AG09309 (cell line): ENCODE measurements around the gene CSF1R.

Source experiments
- DNase-seq: peaks from one replicate; pipeline ENCODE4 v3.0.0-alpha.2; 2010; ENCODE audit warnings: low read depth
- H3K4me3 ChIP-seq: 2 replicates; pipeline ENCODE4 v1.5.1; 2011; ENCODE audit warnings: mild to moderate bottlenecking, low read depth, low read length, moderate library complexity; ENCODE audit not compliant: control insufficient read depth
- TF ChIP-seq, protein P1 (sequence below): IDR thresholded peaks from 2 replicates; pipeline ENCODE4 v1.5.1; 2011; ENCODE audit warnings: mild to moderate bottlenecking, low read depth, low read length, inconsistent platforms; ENCODE audit not compliant: insufficient read depth, control insufficient read depth; ENCODE audit errors: missing control alignments

The CSF1R gene

DNA sequence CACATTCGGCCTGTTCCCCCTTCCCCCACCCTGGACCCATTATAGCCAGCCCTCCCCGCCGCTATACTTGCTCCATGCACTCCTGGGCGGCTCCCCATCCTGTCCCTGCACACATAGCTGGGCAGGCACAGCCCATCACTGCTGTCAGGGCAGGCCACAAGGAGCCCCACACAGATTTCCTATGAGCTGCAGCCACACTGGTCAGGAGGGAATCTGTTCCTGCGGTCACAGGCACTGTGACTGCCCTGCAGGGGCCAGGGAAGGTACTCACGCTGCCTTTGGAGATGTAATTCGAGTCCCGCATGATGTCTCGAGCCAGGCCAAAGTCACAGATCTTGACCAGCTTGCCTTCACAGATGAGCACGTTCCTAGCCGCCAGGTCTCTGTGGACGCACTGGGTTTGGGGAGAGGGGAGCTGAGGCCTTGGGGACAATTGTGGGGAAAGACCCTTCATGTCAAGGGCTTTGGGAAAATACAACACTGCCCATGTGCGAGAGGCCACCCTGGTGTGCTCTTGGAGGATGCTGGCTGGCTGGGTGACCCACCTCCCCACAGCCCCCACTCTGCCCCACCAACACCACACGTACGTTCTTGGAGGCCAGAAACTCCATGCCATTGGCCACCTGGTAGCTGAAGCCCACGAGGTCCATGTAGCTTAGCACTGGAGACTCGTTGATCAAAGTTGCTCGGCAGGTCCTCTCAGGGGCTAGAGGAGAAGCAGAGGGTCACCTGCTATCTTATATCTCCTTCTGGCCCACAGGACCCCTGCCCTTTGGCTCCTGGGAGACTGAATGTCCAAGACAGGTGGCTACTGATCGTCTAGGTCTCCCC is 34.5 kb upstream of the CSF1R start:
- no peak overlapping the region for H3K4me3 ChIP-seq
- TF ChIP-seq, protein P1, sequence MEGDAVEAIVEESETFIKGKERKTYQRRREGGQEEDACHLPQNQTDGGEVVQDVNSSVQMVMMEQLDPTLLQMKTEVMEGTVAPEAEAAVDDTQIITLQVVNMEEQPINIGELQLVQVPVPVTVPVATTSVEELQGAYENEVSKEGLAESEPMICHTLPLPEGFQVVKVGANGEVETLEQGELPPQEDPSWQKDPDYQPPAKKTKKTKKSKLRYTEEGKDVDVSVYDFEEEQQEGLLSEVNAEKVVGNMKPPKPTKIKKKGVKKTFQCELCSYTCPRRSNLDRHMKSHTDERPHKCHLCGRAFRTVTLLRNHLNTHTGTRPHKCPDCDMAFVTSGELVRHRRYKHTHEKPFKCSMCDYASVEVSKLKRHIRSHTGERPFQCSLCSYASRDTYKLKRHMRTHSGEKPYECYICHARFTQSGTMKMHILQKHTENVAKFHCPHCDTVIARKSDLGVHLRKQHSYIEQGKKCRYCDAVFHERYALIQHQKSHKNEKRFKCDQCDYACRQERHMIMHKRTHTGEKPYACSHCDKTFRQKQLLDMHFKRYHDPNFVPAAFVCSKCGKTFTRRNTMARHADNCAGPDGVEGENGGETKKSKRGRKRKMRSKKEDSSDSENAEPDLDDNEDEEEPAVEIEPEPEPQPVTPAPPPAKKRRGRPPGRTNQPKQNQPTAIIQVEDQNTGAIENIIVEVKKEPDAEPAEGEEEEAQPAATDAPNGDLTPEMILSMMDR: no peak
- DNase-seq: no peak

DNA sequence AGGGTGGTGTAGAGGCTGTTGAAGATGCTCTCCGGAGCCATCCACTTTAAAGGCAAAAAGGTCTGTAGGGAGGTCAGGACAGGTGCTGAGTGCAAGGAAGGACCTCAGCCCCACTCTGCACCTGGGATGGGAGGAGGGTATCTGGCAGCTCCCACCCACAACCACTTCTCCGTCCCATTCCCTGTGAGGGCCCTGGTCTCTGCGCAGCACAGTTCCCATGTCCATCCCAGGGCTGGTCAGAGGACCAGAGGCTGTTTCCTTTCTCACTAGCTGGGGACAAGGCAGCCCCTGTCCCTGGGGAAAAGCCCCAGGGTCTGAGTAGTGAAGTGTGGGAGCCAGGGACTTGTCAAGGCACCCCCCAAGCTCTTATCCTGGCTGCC is 33.7 kb upstream of the CSF1R start:
- no peak for DNase-seq
- TF ChIP-seq, protein P1: no peak
- no peak overlapping the region for H3K4me3 ChIP-seq

GRCh38 chr5:150119421-150120061 is 33.2 kb upstream of the CSF1R start:
- no peak for DNase-seq

DNA sequence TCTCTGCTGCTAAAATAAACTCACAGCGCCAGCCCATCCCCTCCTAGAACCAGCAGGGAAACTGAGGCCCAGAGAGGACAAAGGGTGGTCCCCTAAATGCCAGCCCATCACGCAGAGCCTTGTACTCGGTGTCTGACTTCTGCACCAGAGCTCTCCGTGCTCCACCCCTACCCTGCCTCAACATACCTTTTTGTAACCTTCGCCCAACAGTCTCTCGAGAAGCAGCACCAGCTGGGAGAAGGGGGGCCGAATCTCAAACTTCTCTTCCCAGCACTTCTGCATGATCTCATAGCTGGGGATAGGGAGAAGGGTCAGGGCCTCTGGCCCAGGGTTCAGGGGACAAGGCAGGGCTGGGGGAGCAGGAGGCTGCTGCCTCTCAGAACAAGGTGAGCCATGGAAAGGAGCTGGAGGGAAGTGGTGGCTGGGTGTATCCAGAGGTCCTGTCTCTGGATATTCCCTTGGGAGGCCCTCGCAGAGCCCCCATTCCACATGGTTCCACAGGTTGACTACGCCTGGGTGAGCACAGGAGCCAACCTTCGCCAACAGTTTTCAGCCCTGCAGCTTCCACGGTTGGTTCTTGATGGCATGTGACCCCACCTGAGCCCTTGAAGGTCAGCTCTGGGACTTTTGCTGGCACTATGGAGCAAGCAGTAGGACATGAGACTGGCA is 32.3 kb upstream of the CSF1R start:
- TF ChIP-seq, protein P1: no peak
- no peak for DNase-seq
- no peak overlapping the region for H3K4me3 ChIP-seq

More at GRCh38 chr5:150119421-150120061, 33.2 kb upstream of the CSF1R start:
- H3K4me3 ChIP-seq: no peak overlapping the region
- TF ChIP-seq, protein P1: peak; percentile 5

GRCh38 chr5:150117945-150118560 is 31.7 kb upstream of the CSF1R start:
- TF ChIP-seq, protein P1: no peak
- no peak for DNase-seq
- no peak overlapping the region for H3K4me3 ChIP-seq

GRCh38 chr5:150116667-150117400 is 30.5 kb upstream of the CSF1R start:
- DNase-seq: no peak
- no peak overlapping the region for H3K4me3 ChIP-seq
- TF ChIP-seq, protein P1: no peak
